Endothelial cell of umbilical vein (primary cell): ENCODE measurements around the gene MGLL. TPM values are rescaled to one million over a fixed set of nuclear protein-coding genes. Genes with fewer than 3 reads are reported as not detected.

ENCODE experiments used
- BruUV-seq: library from RNA; stranded (reverse); fragments of 400-500 nt; replicated peaks from 2 replicates; lab custom pipeline; 2021; lab: Mats Ljungman, UMichigan
- CTCF ChIA-PET: fragments of 300-600, 350-600 bp; sonication (Branson Sonifier 250); formaldehyde crosslinking; loops from one replicate; lab custom pipeline; 2021; ENCODE audit warnings: antibody characterized with exemption, inconsistent platforms; lab: Charles Lee
- POLR2A ChIA-PET: fragments of 300-600, 350-600 bp; sonication (Branson Sonifier 250); formaldehyde crosslinking; loops from one replicate; lab custom pipeline; 2021; ENCODE audit warnings: antibody characterized with exemption, inconsistent platforms; lab: Charles Lee
- DNase-seq: peaks from one replicate; pipeline ENCODE4 v3.0.0-alpha.2; 2011; ENCODE audit warnings: low read depth, low spot score
- FAIRE-seq: peaks from 2 replicates; lab custom pipeline; 2011; peaks lifted over from hg19 to GRCh38; lab: Jason Lieb, UNC
- H2AFZ ChIP-seq: 2 replicates; pipeline ENCODE4 v1.6.0; 2012; ENCODE audit warnings: low read depth, low read length, control low read depth, inconsistent platforms
- H3K27ac ChIP-seq: 2 replicates; pipeline ENCODE4 v1.5.1; 2011; ENCODE audit warnings: low read depth, mild to moderate bottlenecking, control low read depth, low read length, moderate library complexity; ENCODE audit not compliant: insufficient read depth
- H3K27me3 ChIP-seq, 2 experiments: 2 replicates each; pipeline versions ENCODE4 v1.6.0 to v1.6.1; 2011; ENCODE audit warnings: low read length in 2 of 2, mixed read lengths in 1 of 2; ENCODE audit not compliant: control insufficient read depth in 2 of 2, insufficient read depth in 2 of 2
- H3K36me3 ChIP-seq, 2 experiments: 2 replicates in 1 of 2; 3 replicates in 1 of 2; pipeline ENCODE4 v1.5.1; 2011; ENCODE audit warnings: low read length in 2 of 2, mild to moderate bottlenecking in 1 of 2, moderate library complexity in 1 of 2; ENCODE audit not compliant: control insufficient read depth in 2 of 2, insufficient read depth in 2 of 2; ENCODE audit errors: extremely low read depth in 1 of 2
- H3K4me1 ChIP-seq: 3 replicates; pipeline ENCODE4 v1.5.1; 2011; ENCODE audit warnings: mild to moderate bottlenecking, low read length; ENCODE audit not compliant: control insufficient read depth, insufficient read depth; ENCODE audit errors: extremely low read depth
- H3K4me2 ChIP-seq: 2 replicates; pipeline ENCODE4 v1.6.1; 2011; ENCODE audit warnings: low read length, control low read depth, mixed read lengths; ENCODE audit not compliant: insufficient read depth
- H3K4me3 ChIP-seq, 3 experiments: fragments of 200-600 bp in 1 of 3; sonication (generic), shearing (Covaris generic) in 1 of 3; replicated peaks in 1 of 3; 2 replicates each; pipeline ENCODE4 v1.5.1; 2011 to 2016; ENCODE audit warnings: control low read depth in 3 of 3, low read length in 3 of 3, mild to moderate bottlenecking in 2 of 3, inconsistent platforms in 1 of 3, low read depth in 1 of 3, moderate library complexity in 1 of 3; ENCODE audit not compliant: insufficient read depth in 1 of 3
- H3K79me2 ChIP-seq: 2 replicates; pipeline ENCODE4 v1.6.0; 2012; ENCODE audit warnings: low read length, inconsistent platforms; ENCODE audit not compliant: control insufficient read depth, insufficient read depth
- H3K9ac ChIP-seq: replicated peaks from 2 replicates; pipeline ENCODE3; 2011; ENCODE audit warnings: low read length, control low read depth; ENCODE audit not compliant: insufficient read depth; ENCODE audit errors: extremely low read depth
- H3K9me1 ChIP-seq: replicated peaks from 3 replicates; pipeline ENCODE4 v1.6.0; 2011; ENCODE audit warnings: mild to moderate bottlenecking, low read length; ENCODE audit not compliant: control insufficient read depth, insufficient read depth; ENCODE audit errors: extremely low read depth
- H3K9me3 ChIP-seq: replicated peaks from 2 replicates; pipeline ENCODE4 v1.5.1; 2012; ENCODE audit warnings: low read length, inconsistent platforms; ENCODE audit not compliant: control insufficient read depth, insufficient read depth
- H4K20me1 ChIP-seq: replicated peaks from 2 replicates; pipeline ENCODE3; 2011; ENCODE audit warnings: mild to moderate bottlenecking, low read length; ENCODE audit not compliant: control insufficient read depth, insufficient read depth; ENCODE audit errors: extremely low read depth
- FOS ChIP-seq: IDR thresholded peaks from 2 replicates; pipeline ENCODE4 v1.6.1; 2011; ENCODE audit warnings: mild to moderate bottlenecking, low read length, moderate library complexity, borderline replicate concordance; ENCODE audit not compliant: insufficient read depth
- JUN ChIP-seq: IDR thresholded peaks from 2 replicates; pipeline ENCODE4 v1.6.1; 2011; ENCODE audit warnings: borderline replicate concordance, low read depth; ENCODE audit not compliant: insufficient read length, insufficient read depth
- POLR2A ChIP-seq: IDR thresholded peaks from 2 replicates; pipeline ENCODE4 v1.6.1; 2012; ENCODE audit warnings: low read depth, mild to moderate bottlenecking, control low read depth, low read length
- POLR2AphosphoS5 ChIP-seq: IDR thresholded peaks from 2 replicates; pipeline ENCODE4 v1.6.1; 2012; ENCODE audit warnings: low read depth, mild to moderate bottlenecking, control low read depth, low read length, moderate library complexity; ENCODE audit not compliant: insufficient read depth
- dilution Hi-C: fragments of 300-500 bp; cut with MboI; formaldehyde crosslinking; loops from one replicate; pipeline ENCODE4 v1.15.0; 2019; ENCODE audit warnings: low sequenced_read_pairs; ENCODE audit not compliant: extremely low pct_ligation_motif_present
- intact Hi-C: fragments of 100-400 bp; cut with micrococcal nuclease; formaldehyde crosslinking; loops from one replicate; pipeline ENCODE4 v1.10.0; 2022
- polyA plus RNA-seq, 4 experiments: library from polyadenylated mRNA; depleted of rRNA in 3 of 4; stranded (reverse) in 3 of 4; unstranded in 1 of 4; fragments of >200 nt; gene quantifications; 2 replicates each; pipeline versions ENCODE4 v1.2.1 to v1.2.3, GENCODE V29; 2011 to 2012; ENCODE audit warnings: missing spikeins in 1 of 4
- total RNA-seq: library from RNA; stranded (reverse); gene quantifications from 2 replicates; pipeline ENCODE4 v1.2.3, GENCODE V29; 2021
- TF ChIP-seq, protein P1 (sequence below), 2 donors: IDR thresholded peaks; 1 replicate in 1 of 2; 2 replicates in 1 of 2; pipeline ENCODE4 v1.5.1; 2011; ENCODE audit warnings: low read length in 2 of 2, mild to moderate bottlenecking in 2 of 2, moderate library complexity in 2 of 2, control low read depth in 1 of 2, inconsistent platforms in 1 of 2, low read depth in 1 of 2; ENCODE audit not compliant: insufficient read depth in 1 of 2; ENCODE audit errors: extremely low read depth in 1 of 2
- TF ChIP-seq, protein P2 (sequence below): IDR thresholded peaks from 2 replicates; pipeline ENCODE4 v1.6.1; 2011; ENCODE audit not compliant: insufficient read depth, insufficient read length

MGLL gene
- total and polyA plus RNA-seq, 2 donors (not counting 3 experiments of a cell fraction or from before 2014, with no cell fraction given): 30.7 to 60.2 TPM

DNA sequence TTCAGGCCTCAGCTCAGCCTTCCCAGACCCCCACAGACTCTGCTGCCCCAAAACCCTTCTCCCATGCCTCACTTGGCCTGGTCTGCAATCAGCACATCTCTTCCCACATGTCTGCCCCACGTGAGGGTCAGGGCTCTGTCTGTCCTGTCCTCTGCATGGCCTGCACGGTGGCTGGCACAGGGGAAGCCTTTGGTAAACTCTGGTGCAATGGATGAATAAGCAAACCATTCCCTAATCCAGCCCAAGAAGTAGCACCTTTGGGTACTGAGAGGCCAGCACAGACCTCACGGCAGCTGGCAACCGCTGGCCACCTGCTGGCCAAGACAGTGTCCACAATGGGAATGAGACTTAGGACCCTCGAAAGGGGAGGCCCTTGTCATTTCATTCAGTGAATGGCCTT is 121.9 kb downstream of the MGLL start:
- FAIRE-seq (no peak), DNase-seq (no peak)
- Histone ChIP-seq H3K36me3 (no peaks in the 10 kb centered on the region), H4K20me1 (no peaks in the 10 kb centered on the region), H3K9me1 (no peaks in the 10 kb centered on the region), H3K79me2 (peaks cover 1% of the 10 kb centered on the region), H3K9ac (no peak overlapping the region), H3K4me1 (peaks cover 19% of the 10 kb centered on the region), H3K27ac (no peak overlapping the region), H3K27me3 (no peaks in the 10 kb centered on the region), H3K4me3 (no peak overlapping the region), H3K9me3 (no peaks in the 10 kb centered on the region), H3K4me2 (no peak overlapping the region), H2AFZ (no peak overlapping the region)
- intact Hi-C loops: no loop called here
- dilution Hi-C loops: no loop called here
- ChIA-PET CTCF (interaction anchor here (1.0 kb wide), 1 partner anchor 258 kb away, joined by 3 read pairs; no protein-coding TSS in a partner anchor), POLR2A (no interaction called here)
- BruUV-seq: no TSS peak
- TF ChIP-seq, protein P1, sequence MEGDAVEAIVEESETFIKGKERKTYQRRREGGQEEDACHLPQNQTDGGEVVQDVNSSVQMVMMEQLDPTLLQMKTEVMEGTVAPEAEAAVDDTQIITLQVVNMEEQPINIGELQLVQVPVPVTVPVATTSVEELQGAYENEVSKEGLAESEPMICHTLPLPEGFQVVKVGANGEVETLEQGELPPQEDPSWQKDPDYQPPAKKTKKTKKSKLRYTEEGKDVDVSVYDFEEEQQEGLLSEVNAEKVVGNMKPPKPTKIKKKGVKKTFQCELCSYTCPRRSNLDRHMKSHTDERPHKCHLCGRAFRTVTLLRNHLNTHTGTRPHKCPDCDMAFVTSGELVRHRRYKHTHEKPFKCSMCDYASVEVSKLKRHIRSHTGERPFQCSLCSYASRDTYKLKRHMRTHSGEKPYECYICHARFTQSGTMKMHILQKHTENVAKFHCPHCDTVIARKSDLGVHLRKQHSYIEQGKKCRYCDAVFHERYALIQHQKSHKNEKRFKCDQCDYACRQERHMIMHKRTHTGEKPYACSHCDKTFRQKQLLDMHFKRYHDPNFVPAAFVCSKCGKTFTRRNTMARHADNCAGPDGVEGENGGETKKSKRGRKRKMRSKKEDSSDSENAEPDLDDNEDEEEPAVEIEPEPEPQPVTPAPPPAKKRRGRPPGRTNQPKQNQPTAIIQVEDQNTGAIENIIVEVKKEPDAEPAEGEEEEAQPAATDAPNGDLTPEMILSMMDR (IDR thresholded peaks at IDR 0.05; ENCODE audit: extremely low read depth in 1 of 2, insufficient read depth in 1 of 2, low read depth in 1 of 2, low read length in 2 of 2): peak in 1 of 2 donors; percentile 11
- TF ChIP-seq, protein P2, sequence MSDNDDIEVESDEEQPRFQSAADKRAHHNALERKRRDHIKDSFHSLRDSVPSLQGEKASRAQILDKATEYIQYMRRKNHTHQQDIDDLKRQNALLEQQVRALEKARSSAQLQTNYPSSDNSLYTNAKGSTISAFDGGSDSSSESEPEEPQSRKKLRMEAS: no peak

DNA sequence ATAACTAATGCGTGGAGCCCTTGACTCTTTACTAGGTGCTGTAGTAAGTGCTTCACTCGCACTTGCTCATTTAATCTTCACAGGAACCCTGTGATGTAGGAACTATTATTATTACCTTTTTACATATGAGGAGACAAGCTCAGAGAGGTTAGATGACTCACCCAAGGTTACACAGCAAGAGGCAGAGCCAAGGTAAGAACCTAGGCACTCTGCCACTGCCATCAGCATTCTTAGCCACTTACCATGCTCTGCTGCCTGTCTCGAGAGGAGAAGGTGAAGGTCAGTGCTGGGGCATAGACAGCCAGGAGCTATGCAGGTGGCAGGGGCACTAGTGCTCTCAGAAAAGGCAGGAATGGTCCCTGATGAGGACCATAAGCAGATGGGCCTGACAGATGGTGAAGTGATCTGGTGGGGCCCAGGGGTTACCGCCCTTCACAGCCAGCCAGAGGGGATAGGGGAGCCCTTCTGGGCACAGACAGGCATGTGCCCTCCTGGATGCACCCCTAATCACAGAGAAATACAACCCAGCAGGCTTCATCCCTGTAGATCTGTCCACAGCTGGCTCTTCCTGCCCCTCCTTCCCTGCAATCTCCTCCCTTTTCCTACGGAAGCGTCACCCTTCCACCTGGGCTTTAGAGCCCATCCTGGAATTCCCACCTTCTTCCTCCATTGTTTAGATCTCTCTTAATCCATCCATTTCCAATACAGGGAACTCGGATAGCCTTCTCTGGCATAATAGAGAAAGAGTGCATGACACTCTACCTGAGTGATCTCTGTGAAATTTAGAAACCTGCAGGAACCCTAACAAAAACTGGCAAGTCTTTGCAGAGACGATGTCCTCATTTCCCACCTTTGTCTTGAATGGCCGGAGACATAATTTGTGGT is 122.7 kb downstream of the MGLL start:
- H3K79me2 ChIP-seq: peaks cover 1% of the 10 kb centered on the region
- H3K4me1 ChIP-seq: peaks cover 19% of the 10 kb centered on the region
- intact Hi-C loops (loop anchor here (10.0 kb wide), 1 partner anchor 275 kb away; no protein-coding TSS in a partner anchor), dilution Hi-C loops (no loop called here)
- no peak overlapping the region for H2AFZ ChIP-seq
- H4K20me1 ChIP-seq: no peaks in the 10 kb centered on the region
- no TSS peak for BruUV-seq
- no peak overlapping the region for H3K27ac ChIP-seq
- no peaks in the 10 kb centered on the region for H3K9me1 ChIP-seq
- CTCF ChIA-PET: interaction anchor here (0.9 to 1.2 kb wide), 3 partner anchors 9 to 259 kb away, joined by 3 to 4 read pairs (median 3); no protein-coding TSS in a partner anchor
- H3K9me3 ChIP-seq: no peaks in the 10 kb centered on the region
- H3K4me3 ChIP-seq: no peak overlapping the region
- FAIRE-seq: no peak
- no peak for TF ChIP-seq POLR2A
- no peak for TF ChIP-seq FOS
- no peak for TF ChIP-seq POLR2AphosphoS5
- TF ChIP-seq, protein P2: no peak
- no peak for TF ChIP-seq JUN
- DNase-seq: no peak
- POLR2A ChIA-PET: no interaction called here
- H3K36me3 ChIP-seq: peaks cover 0 to under 1% of the 10 kb centered on the region in 2 experiments
- no peak overlapping the region for H3K4me2 ChIP-seq
- no peak overlapping the region for H3K9ac ChIP-seq
- H3K27me3 ChIP-seq: no peaks in the 10 kb centered on the region
